Parathyroid adenoma (tissue), 2 donors: ENCODE data around the gene MYL9.

Experiments
- H2AFZ ChIP-seq: fragments of 300-600 bp; sonication (generic); one replicate; pipeline ENCODE4 v1.7.0; 2017; ENCODE audit warnings: antibody characterized with exemption, mild to moderate bottlenecking
- H3K27ac ChIP-seq: fragments of 300-600 bp; sonication (generic); one replicate; pipeline ENCODE4 v1.7.0; 2017
- H3K27me3 ChIP-seq: fragments of 300-600 bp; sonication (generic); one replicate; pipeline ENCODE4 v1.7.0; 2017; ENCODE audit warnings: low read length; ENCODE audit not compliant: control insufficient read depth, insufficient read depth
- H3K36me3 ChIP-seq: fragments of 300-600 bp; sonication (generic); one replicate; pipeline ENCODE4 v1.7.0; 2017; ENCODE audit warnings: low read length; ENCODE audit not compliant: control insufficient read depth, insufficient read depth
- H3K4me1 ChIP-seq: fragments of 300-600 bp; sonication (generic); one replicate; pipeline ENCODE4 v1.7.0; 2017; ENCODE audit warnings: control low read depth
- H3K4me2 ChIP-seq: fragments of 300-600 bp; sonication (generic); one replicate; pipeline ENCODE4 v1.7.0; 2017; ENCODE audit warnings: low read length
- H3K4me3 ChIP-seq: fragments of 300-600 bp; sonication (generic); one replicate; pipeline ENCODE4 v1.7.0; 2017; ENCODE audit warnings: low read depth, low read length
- H3K79me2 ChIP-seq: fragments of 300-600 bp; sonication (generic); one replicate; pipeline ENCODE4 v1.7.0; 2017; ENCODE audit warnings: control low read depth
- H3K9ac ChIP-seq: fragments of 300-600 bp; sonication (generic); one replicate; pipeline ENCODE4 v1.7.0; 2017; ENCODE audit warnings: mild to moderate bottlenecking
- H3K9me3 ChIP-seq: fragments of 300-600 bp; sonication (generic); one replicate; pipeline ENCODE4 v1.7.0; 2017; ENCODE audit warnings: low read length; ENCODE audit not compliant: control insufficient read depth
- TF ChIP-seq, protein P1 (sequence below): fragments of 300-600 bp; sonication (generic); IDR thresholded peaks from one replicate; pipeline ENCODE4 v1.7.0; 2017; ENCODE audit warnings: antibody characterized with exemption, mild to moderate bottlenecking
- donor health status: primary hyperparathyroidism.

MYL9 gene

DNA sequence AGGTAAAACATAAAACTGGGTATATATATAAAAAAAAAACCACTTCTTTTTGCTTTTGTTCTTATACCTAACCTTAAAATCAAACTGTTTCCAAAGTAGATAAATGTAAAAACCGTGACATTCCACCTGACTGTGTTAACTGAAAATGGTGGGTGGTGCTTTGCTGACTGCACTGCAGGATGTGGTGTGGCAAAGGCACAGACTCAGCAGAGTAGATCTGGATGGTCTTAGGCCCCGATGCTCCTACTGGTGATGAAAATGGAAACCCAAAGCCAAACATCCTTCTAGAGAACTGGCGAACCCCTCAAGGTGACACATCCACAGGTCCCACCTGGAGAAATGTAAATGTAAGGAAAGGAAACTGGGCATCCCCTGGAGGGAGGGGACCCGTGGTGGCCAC lies 41.0 kb downstream of the MYL9 start:
- H3K27me3 ChIP-seq = no peaks in the 10 kb centered on the region
- H3K4me2 ChIP-seq = no peak overlapping the region
- no peaks in the 10 kb centered on the region for H3K36me3 ChIP-seq
- TF ChIP-seq, protein P1, sequence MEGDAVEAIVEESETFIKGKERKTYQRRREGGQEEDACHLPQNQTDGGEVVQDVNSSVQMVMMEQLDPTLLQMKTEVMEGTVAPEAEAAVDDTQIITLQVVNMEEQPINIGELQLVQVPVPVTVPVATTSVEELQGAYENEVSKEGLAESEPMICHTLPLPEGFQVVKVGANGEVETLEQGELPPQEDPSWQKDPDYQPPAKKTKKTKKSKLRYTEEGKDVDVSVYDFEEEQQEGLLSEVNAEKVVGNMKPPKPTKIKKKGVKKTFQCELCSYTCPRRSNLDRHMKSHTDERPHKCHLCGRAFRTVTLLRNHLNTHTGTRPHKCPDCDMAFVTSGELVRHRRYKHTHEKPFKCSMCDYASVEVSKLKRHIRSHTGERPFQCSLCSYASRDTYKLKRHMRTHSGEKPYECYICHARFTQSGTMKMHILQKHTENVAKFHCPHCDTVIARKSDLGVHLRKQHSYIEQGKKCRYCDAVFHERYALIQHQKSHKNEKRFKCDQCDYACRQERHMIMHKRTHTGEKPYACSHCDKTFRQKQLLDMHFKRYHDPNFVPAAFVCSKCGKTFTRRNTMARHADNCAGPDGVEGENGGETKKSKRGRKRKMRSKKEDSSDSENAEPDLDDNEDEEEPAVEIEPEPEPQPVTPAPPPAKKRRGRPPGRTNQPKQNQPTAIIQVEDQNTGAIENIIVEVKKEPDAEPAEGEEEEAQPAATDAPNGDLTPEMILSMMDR = no peak
- no peak overlapping the region for H3K9ac ChIP-seq
- H3K4me3 ChIP-seq = no peak overlapping the region
- no peak overlapping the region for H2AFZ ChIP-seq
- no peaks in the 10 kb centered on the region for H3K9me3 ChIP-seq
- H3K27ac ChIP-seq = no peak overlapping the region
- no peaks in the 10 kb centered on the region for H3K4me1 ChIP-seq
- peaks cover 17% of the 10 kb centered on the region for H3K79me2 ChIP-seq

GRCh38 chr20:36582821-36583220 lies 41.5 kb downstream of the MYL9 start:
- TF ChIP-seq, protein P1 = no peak
- Histone ChIP-seq H3K4me3 (no peak overlapping the region), H2AFZ (no peak overlapping the region), H3K27ac (no peak overlapping the region), H3K36me3 (no peaks in the 10 kb centered on the region), H3K4me1 (no peaks in the 10 kb centered on the region), H3K4me2 (no peak overlapping the region), H3K9me3 (no peaks in the 10 kb centered on the region), H3K9ac (no peak overlapping the region), H3K27me3 (no peaks in the 10 kb centered on the region), H3K79me2 (peaks cover 13% of the 10 kb centered on the region)

DNA sequence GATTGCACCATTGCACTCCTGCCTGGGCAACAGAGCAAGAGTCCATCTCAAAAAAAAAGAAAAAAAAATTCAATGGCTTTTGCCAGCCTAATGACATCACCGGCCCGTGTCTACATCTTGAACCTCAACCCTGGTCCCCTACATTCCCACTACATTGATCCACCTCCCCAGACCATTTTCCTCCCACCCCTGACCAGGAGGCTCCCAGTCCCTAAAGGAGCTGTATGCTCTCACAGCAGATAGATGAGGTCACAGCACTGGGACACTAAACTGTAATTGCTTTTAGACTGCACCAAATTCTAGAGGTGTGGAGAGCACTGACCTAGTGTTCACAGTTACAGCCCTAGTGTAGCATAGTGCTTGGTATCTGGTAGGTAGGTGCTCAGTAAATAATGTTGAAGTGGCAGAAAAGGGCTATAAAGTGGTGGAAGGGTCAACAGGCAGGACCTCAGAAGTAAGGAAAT lies 42.7 kb downstream of the MYL9 start:
- TF ChIP-seq, protein P1 = no peak

GRCh38 chr20:36585410-36586125 lies 44.2 kb downstream of the MYL9 start:
- Histone ChIP-seq H3K9ac (no peak overlapping the region), H3K4me2 (no peak overlapping the region), H3K9me3 (no peaks in the 10 kb centered on the region), H3K27ac (no peak overlapping the region), H3K4me1 (no peaks in the 10 kb centered on the region), H2AFZ (no peak overlapping the region), H3K27me3 (no peaks in the 10 kb centered on the region), H3K79me2 (no peaks in the 10 kb centered on the region), H3K36me3 (no peaks in the 10 kb centered on the region), H3K4me3 (no peak overlapping the region)
- TF ChIP-seq, protein P1 = no peak

More for the DNA sequence above, 42.7 kb downstream of the MYL9 start:
- no peak overlapping the region for H2AFZ ChIP-seq
- H3K9ac ChIP-seq = no peak overlapping the region
- H3K9me3 ChIP-seq = no peaks in the 10 kb centered on the region
- no peaks in the 10 kb centered on the region for H3K27me3 ChIP-seq
- no peak overlapping the region for H3K27ac ChIP-seq
- no peak overlapping the region for H3K4me3 ChIP-seq
- peaks cover 3% of the 10 kb centered on the region for H3K79me2 ChIP-seq
- no peaks in the 10 kb centered on the region for H3K36me3 ChIP-seq
- H3K4me1 ChIP-seq = no peaks in the 10 kb centered on the region
- H3K4me2 ChIP-seq = no peak overlapping the region
